Keratinocyte (primary cell): ENCODE data around the gene GPAT2. TPM values are rescaled to one million over a fixed set of nuclear protein-coding genes. Genes with fewer than 3 reads are reported as not detected.
"Not testable (repeated sequence)": the region's sequence is repeated elsewhere in the genome, so short reads cannot be mapped to it uniquely, and the experiment has no call there.

ENCODE experiments used
- DNase-seq: peaks from one replicate; pipeline ENCODE4 v3.0.0-alpha.2; 2011; ENCODE audit warnings: low read depth, missing footprints, low spot score
- FAIRE-seq: peaks from 2 replicates; lab custom pipeline; 2011; peaks lifted over from hg19 to GRCh38; lab: Jason Lieb, UNC
- H2AFZ ChIP-seq: 2 replicates; pipeline ENCODE4 v1.6.0; 2012; ENCODE audit warnings: low read length, control low read depth, inconsistent platforms; ENCODE audit not compliant: control insufficient read depth
- H3K27ac ChIP-seq: 2 replicates; pipeline ENCODE4 v1.5.1; 2011; ENCODE audit warnings: low read length; ENCODE audit not compliant: control insufficient read depth, insufficient read depth
- H3K27me3 ChIP-seq: 3 replicates; pipeline ENCODE4 v1.6.0; 2011; ENCODE audit warnings: low read length; ENCODE audit not compliant: control insufficient read depth, insufficient read depth; ENCODE audit errors: extremely low read depth
- H3K36me3 ChIP-seq, 2 experiments: 2 replicates in 1 of 2; 3 replicates in 1 of 2; pipeline ENCODE4 v1.5.1; 2011; ENCODE audit warnings: low read length in 2 of 2, mild to moderate bottlenecking in 1 of 2; ENCODE audit not compliant: control insufficient read depth in 2 of 2, insufficient read depth in 2 of 2; ENCODE audit errors: extremely low read depth in 1 of 2
- H3K4me1 ChIP-seq: 3 replicates; pipeline ENCODE4 v1.5.1; 2011; ENCODE audit warnings: low read length; ENCODE audit not compliant: control insufficient read depth, insufficient read depth; ENCODE audit errors: extremely low read depth
- H3K4me2 ChIP-seq: 3 replicates; pipeline ENCODE4 v1.6.0; 2011; ENCODE audit warnings: low read depth, low read length; ENCODE audit not compliant: control insufficient read depth, insufficient read depth; ENCODE audit errors: extremely low read depth
- H3K4me3 ChIP-seq, 3 experiments: fragments of 200-600 bp in 1 of 3; sonication (generic) in 1 of 3; 2 replicates in 2 of 3; 3 replicates in 1 of 3; pipeline ENCODE4 v1.5.1; 2011 to 2016; ENCODE audit warnings: low read length in 3 of 3, mild to moderate bottlenecking in 3 of 3, control low read depth in 2 of 3, inconsistent platforms in 1 of 3, low read depth in 1 of 3, mixed read lengths in 1 of 3, mixed run types in 1 of 3, moderate library complexity in 1 of 3; ENCODE audit not compliant: control insufficient read depth in 2 of 3, insufficient read depth in 2 of 3; ENCODE audit errors: extremely low read depth in 1 of 3
- H3K79me2 ChIP-seq: 2 replicates; pipeline ENCODE4 v1.6.0; 2012; ENCODE audit warnings: low read length; ENCODE audit not compliant: control insufficient read depth, insufficient read depth
- H3K9ac ChIP-seq: 3 replicates; pipeline ENCODE4 v1.6.0; 2011; ENCODE audit warnings: low read length; ENCODE audit not compliant: control insufficient read depth, insufficient read depth; ENCODE audit errors: extremely low read depth
- H3K9me1 ChIP-seq: 3 replicates; pipeline ENCODE4 v1.6.0; 2011; ENCODE audit warnings: low read length; ENCODE audit not compliant: control insufficient read depth, insufficient read depth; ENCODE audit errors: extremely low read depth
- H3K9me3 ChIP-seq: 2 replicates; pipeline ENCODE4 v1.5.1; 2012; ENCODE audit warnings: low read depth, low read length; ENCODE audit not compliant: control insufficient read depth
- H4K20me1 ChIP-seq: 3 replicates; pipeline ENCODE4 v1.6.0; 2011; ENCODE audit warnings: low read length; ENCODE audit not compliant: control insufficient read depth, insufficient read depth; ENCODE audit errors: extremely low read depth
- dilution Hi-C: fragments of 300-500 bp; cut with MboI; formaldehyde crosslinking; loops from one replicate; pipeline ENCODE4 v1.7.0; 2020; ENCODE audit warnings: low sequenced_read_pairs; ENCODE audit not compliant: extremely low pct_ligation_motif_present
- polyA plus RNA-seq, 5 experiments: library from polyadenylated mRNA; depleted of rRNA in 3 of 5; stranded (reverse) in 3 of 5; stranded (forward) in 1 of 5; unstranded in 1 of 5; fragments of >200 nt; gene quantifications; 1 replicate in 1 of 5; 2 replicates in 3 of 5; 3 replicates in 1 of 5; pipeline versions ENCODE4 v1.2.1 to v1.2.3, GENCODE V29; 2011 to 2012; ENCODE audit warnings: missing spikeins in 2 of 5, low read depth in 1 of 5, low replicate concordance in 1 of 5

Gene GPAT2
- polyA plus RNA-seq, 1 donor (not counting 4 experiments of a cell fraction or from before 2014, with no cell fraction given): 0.05 TPM

GRCh38 chr2:96069878-96070277, 35.2 kb upstream of the GPAT2 start:
- H3K4me1 ChIP-seq, dilution Hi-C loops, H3K9ac ChIP-seq, H4K20me1 ChIP-seq, DNase-seq, H3K27ac ChIP-seq, H3K36me3 ChIP-seq, H3K9me1 ChIP-seq, H3K9me3 ChIP-seq, H3K4me3 ChIP-seq, H3K79me2 ChIP-seq, H2AFZ ChIP-seq, H3K27me3 ChIP-seq, H3K4me2 ChIP-seq, FAIRE-seq: not testable (repeated sequence)

GRCh38 chr2:96067902-96068581, 33.3 kb upstream of the GPAT2 start:
- H3K27ac ChIP-seq, H3K79me2 ChIP-seq, H3K9ac ChIP-seq, H3K4me2 ChIP-seq, H3K9me3 ChIP-seq, H3K4me1 ChIP-seq, H3K27me3 ChIP-seq, H4K20me1 ChIP-seq, FAIRE-seq, H3K4me3 ChIP-seq, DNase-seq, H3K36me3 ChIP-seq, dilution Hi-C loops, H2AFZ ChIP-seq, H3K9me1 ChIP-seq: not testable (repeated sequence)

- H3K9me3 ChIP-seq, FAIRE-seq, H2AFZ ChIP-seq, H3K9ac ChIP-seq, dilution Hi-C loops, H4K20me1 ChIP-seq, H3K27ac ChIP-seq, H3K27me3 ChIP-seq, H3K4me2 ChIP-seq, H3K9me1 ChIP-seq, DNase-seq, H3K79me2 ChIP-seq, H3K36me3 ChIP-seq, H3K4me3 ChIP-seq, H3K4me1 ChIP-seq: not testable (repeated sequence)
Observed at GRCh38 chr2:96067098-96067660, 32.5 kb upstream of the GPAT2 start.

- H3K9ac ChIP-seq, H3K4me2 ChIP-seq, dilution Hi-C loops, H3K4me3 ChIP-seq, FAIRE-seq, H3K9me1 ChIP-seq, H3K79me2 ChIP-seq, H3K27ac ChIP-seq, H3K4me1 ChIP-seq, H3K9me3 ChIP-seq, H4K20me1 ChIP-seq, DNase-seq, H2AFZ ChIP-seq, H3K36me3 ChIP-seq, H3K27me3 ChIP-seq: not testable (repeated sequence)
Observed at GRCh38 chr2:96066511-96066910, 31.8 kb upstream of the GPAT2 start.

GRCh38 chr2:96065954-96066353, 31.2 kb upstream of the GPAT2 start:
- H3K9me3 ChIP-seq, H3K27me3 ChIP-seq, H3K9me1 ChIP-seq, H3K36me3 ChIP-seq, DNase-seq, H4K20me1 ChIP-seq, H2AFZ ChIP-seq, H3K4me2 ChIP-seq, FAIRE-seq, H3K4me1 ChIP-seq, H3K27ac ChIP-seq, H3K4me3 ChIP-seq, dilution Hi-C loops, H3K9ac ChIP-seq, H3K79me2 ChIP-seq: not testable (repeated sequence)
